IMR-90 (cell line): ENCODE results near the gene RNH1.

Experiments
- BHLHE40 ChIP-seq: fragments of 150-350 bp; IDR thresholded peaks from 2 replicates; pipeline ENCODE4 v1.6.1; 2016; ENCODE audit warnings: mild to moderate bottlenecking, low read depth, low read length
- CEBPB ChIP-seq: IDR thresholded peaks from 2 replicates; pipeline ENCODE4 v1.6.1; 2012; ENCODE audit warnings: low read depth, low read length, improper control_type of control experiment
- CTCF ChIP-seq: conservative IDR thresholded peaks from 2 replicates; pipeline ENCODE4 v1.5.1; 2012; ENCODE audit warnings: mild to moderate bottlenecking, low read depth, low read length, improper control_type of control experiment
- ELK1 ChIP-seq: fragments of 150-350 bp; IDR thresholded peaks from 2 replicates; pipeline ENCODE4 v1.6.1; 2016; ENCODE audit warnings: low read depth, mild to moderate bottlenecking, low read length, moderate library complexity, borderline replicate concordance
- FOS ChIP-seq: fragments of 150-350 bp; IDR thresholded peaks from 2 replicates; pipeline ENCODE4 v1.6.1; 2016; ENCODE audit warnings: low read depth, low read length
- MAZ ChIP-seq: IDR thresholded peaks from 2 replicates; pipeline ENCODE4 v1.6.1; 2012; ENCODE audit warnings: low read depth, mild to moderate bottlenecking, low read length, improper control_type of control experiment, moderate library complexity, borderline replicate concordance
- NFE2L2 ChIP-seq: fragments of 150-350 bp; IDR thresholded peaks from 2 replicates; pipeline ENCODE4 v1.6.1; 2016; ENCODE audit warnings: low read depth, mild to moderate bottlenecking, low read length
- POLR2A ChIP-seq: IDR thresholded peaks from 2 replicates; pipeline ENCODE4 v1.6.1; 2012; ENCODE audit warnings: mild to moderate bottlenecking, low read depth, low read length
- SMC3 ChIP-seq: fragments of 150-350 bp; IDR thresholded peaks from 2 replicates; pipeline ENCODE4 v1.6.1; 2016; ENCODE audit warnings: low read depth, mild to moderate bottlenecking, antibody characterized with exemption, low read length, moderate library complexity

DNA sequence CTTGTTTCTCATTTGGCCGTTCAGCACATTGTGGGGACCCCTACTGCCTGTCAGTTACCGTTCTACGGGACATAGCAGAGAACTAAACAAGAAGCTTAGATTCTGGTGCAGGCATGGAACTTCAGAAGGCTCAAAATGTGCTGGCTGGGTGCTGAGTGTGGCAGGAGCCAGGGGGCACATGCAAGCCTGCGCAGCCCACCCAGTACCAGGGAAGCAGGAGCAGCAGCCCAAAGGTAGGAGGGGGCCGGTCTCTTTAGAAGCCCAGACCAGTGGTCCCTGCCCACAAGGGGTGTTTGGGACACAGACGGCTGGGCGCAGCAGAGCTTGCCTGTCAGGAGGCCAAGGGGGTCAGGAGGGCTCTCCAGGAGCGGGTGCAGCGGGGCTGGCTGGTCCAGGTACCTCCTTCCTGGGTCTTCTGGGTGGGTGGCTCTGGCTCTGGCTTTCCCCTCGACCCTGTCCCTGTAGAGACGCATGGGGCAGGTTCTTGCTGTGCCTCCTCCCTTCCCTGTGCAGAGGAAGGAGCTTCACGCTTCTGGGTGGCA, 54.8 kb downstream of the RNH1 start:
- TF ChIP-seq CEBPB (no peak), CTCF (no peak), BHLHE40 (no peak), SMC3 (no peak), MAZ (no peak), POLR2A (no peak), NFE2L2 (no peak), ELK1 (no peak), FOS (no peak)
